Nephron progenitor cell (in vitro differentiated cells): ENCODE measurements around the gene NUP85.

Experiments
- DNase-seq: peaks from one replicate; pipeline ENCODE4 v3.0.0; 2021
- H3K27ac Mint-ChIP-seq: 2 replicates; pipeline ENCODE4 v1.8.0; 2021; ENCODE audit warnings: mild to moderate bottlenecking, moderate library complexity, mixed read lengths
- H3K27me3 Mint-ChIP-seq: 2 replicates; pipeline ENCODE4 v1.8.0; 2021; ENCODE audit warnings: mild to moderate bottlenecking, low read depth, mixed read lengths; ENCODE audit not compliant: poor library complexity
- H3K36me3 Mint-ChIP-seq: 2 replicates; pipeline ENCODE4 v1.8.0; 2021; ENCODE audit warnings: low read depth, mixed read lengths
- H3K4me1 Mint-ChIP-seq: 2 replicates; pipeline ENCODE4 v1.8.0; 2021; ENCODE audit warnings: mixed read lengths
- H3K4me3 Mint-ChIP-seq: 2 replicates; pipeline ENCODE4 v1.8.0; 2021; ENCODE audit warnings: mild to moderate bottlenecking, moderate library complexity, mixed read lengths
- H3K9me3 Mint-ChIP-seq: 2 replicates; pipeline ENCODE4 v1.8.0; 2021; ENCODE audit warnings: mild to moderate bottlenecking, moderate library complexity, mixed read lengths
- TF ChIP-seq, protein P1 (sequence below): fragments of 200-600 bp; sonication (generic); IDR thresholded peaks from 2 replicates; pipeline ENCODE4 v1.5.0; 2021; ENCODE audit warnings: antibody characterized with exemption

The NUP85 gene

DNA sequence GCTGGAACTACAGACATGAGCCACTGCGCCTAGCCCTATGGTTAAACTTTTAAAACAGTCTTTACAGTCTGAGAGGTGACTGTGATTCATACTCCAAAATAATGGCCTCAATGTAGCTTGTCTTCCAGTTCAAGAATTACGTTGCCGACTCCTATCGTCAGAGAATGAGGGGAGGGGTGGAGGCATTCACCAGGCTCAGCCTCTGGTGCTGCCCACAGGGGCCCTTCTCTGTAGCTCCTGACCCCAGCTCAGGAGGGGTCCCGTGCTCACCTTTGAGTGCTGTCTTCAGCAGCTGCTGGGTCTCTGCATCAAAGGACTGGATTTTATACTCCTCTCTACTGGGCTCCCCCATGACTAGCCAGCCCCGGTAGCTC lies 64.4 kb downstream of the NUP85 start:
- H3K4me3 Mint-ChIP-seq: peak overlapping the region; percentile 84
- no peak overlapping the region for H3K27ac Mint-ChIP-seq

DNA sequence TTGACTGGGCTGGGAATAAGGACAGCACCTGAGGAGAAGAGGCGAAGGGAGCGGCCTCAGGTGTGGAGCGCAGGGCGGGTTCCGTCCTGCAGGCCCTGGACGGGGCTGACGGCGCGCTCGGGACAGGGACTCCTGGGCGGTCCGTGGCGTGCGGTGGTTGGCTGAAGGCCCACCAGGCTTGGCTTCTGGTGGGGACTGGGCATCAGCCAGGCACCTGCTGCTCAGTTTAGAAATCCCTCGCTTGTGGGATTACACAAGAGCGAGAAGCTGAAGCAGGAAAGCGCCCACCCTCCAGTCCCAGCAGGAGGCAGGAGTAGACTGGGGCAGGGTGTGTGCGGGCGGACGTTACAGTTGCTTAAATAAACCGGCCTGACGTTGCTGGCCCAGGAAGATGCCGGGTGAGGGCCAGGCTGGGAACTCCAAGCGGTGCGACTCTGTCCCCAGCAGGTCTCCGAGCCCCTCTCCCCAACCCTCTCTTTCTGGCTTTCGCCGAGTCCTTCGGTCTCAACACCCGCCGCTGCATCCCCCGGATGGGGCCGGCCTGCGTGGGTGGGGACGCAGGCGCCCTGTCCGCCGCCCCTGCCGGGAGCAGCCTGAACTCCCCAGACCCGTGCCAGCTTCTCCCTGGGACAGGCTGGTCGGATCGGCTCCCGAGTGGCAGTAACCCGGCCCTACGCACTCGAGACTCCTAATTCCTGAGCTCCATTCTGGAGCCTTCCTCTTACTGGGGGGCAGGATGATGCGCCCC lies 64.9 kb downstream of the NUP85 start:
- Mint-ChIP-seq H3K27ac (no peak overlapping the region), H3K27me3 (peaks cover 5% of the 10 kb centered on the region)
- DNase-seq: peak; percentile 67

More for the DNA sequence above, 64.4 kb downstream of the NUP85 start:
- Mint-ChIP-seq H3K36me3 (peaks cover 17% of the 10 kb centered on the region), H3K9me3 (no peaks in the 10 kb centered on the region), H3K27me3 (peaks cover 5% of the 10 kb centered on the region), H3K4me1 (peaks cover 24% of the 10 kb centered on the region)
- TF ChIP-seq, protein P1, sequence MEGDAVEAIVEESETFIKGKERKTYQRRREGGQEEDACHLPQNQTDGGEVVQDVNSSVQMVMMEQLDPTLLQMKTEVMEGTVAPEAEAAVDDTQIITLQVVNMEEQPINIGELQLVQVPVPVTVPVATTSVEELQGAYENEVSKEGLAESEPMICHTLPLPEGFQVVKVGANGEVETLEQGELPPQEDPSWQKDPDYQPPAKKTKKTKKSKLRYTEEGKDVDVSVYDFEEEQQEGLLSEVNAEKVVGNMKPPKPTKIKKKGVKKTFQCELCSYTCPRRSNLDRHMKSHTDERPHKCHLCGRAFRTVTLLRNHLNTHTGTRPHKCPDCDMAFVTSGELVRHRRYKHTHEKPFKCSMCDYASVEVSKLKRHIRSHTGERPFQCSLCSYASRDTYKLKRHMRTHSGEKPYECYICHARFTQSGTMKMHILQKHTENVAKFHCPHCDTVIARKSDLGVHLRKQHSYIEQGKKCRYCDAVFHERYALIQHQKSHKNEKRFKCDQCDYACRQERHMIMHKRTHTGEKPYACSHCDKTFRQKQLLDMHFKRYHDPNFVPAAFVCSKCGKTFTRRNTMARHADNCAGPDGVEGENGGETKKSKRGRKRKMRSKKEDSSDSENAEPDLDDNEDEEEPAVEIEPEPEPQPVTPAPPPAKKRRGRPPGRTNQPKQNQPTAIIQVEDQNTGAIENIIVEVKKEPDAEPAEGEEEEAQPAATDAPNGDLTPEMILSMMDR: no peak
- DNase-seq: no peak

DNA sequence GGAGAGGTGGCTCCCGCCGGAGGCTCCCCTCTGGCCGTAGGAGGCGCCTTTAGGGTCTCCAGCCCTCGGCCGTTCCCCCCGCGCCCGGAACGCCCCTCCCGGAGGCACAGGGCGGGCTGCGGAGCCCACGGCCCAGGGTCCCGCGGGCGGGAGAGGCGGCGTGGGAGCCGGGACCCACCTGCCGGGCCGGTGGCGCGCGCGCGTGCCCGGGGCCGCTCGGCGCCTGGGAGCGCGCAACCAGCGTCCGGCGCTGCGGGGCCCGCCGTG lies 65.4 kb downstream of the NUP85 start, which contains the start of gene MIF4GD:
Gene MIF4GD, minus strand, starts transcription at position 266 of the 267 bp plus-strand sequence. CDS start 1,036 bp downstream, outside the sequence.
- no peak within 1 kb of the TSS for H3K27ac Mint-ChIP-seq
- DNase-seq: no peak
- peaks cover 5% of the 10 kb centered on the region for H3K27me3 Mint-ChIP-seq
- peak within 1 kb of the TSS; percentile 84 for H3K4me3 Mint-ChIP-seq
- no peaks in the 10 kb centered on the region for H3K9me3 Mint-ChIP-seq
- H3K4me1 Mint-ChIP-seq: peaks cover 24% of the 10 kb centered on the region
- peaks cover 16% of the 10 kb centered on the region for H3K36me3 Mint-ChIP-seq
- TF ChIP-seq, protein P1: no peak

More for the DNA sequence above, 64.9 kb downstream of the NUP85 start:
- TF ChIP-seq, protein P1: no peak
- Mint-ChIP-seq H3K4me3 (peak overlapping the region; percentile 84), H3K36me3 (peaks cover 17% of the 10 kb centered on the region), H3K9me3 (no peaks in the 10 kb centered on the region), H3K4me1 (peaks cover 24% of the 10 kb centered on the region)

DNA sequence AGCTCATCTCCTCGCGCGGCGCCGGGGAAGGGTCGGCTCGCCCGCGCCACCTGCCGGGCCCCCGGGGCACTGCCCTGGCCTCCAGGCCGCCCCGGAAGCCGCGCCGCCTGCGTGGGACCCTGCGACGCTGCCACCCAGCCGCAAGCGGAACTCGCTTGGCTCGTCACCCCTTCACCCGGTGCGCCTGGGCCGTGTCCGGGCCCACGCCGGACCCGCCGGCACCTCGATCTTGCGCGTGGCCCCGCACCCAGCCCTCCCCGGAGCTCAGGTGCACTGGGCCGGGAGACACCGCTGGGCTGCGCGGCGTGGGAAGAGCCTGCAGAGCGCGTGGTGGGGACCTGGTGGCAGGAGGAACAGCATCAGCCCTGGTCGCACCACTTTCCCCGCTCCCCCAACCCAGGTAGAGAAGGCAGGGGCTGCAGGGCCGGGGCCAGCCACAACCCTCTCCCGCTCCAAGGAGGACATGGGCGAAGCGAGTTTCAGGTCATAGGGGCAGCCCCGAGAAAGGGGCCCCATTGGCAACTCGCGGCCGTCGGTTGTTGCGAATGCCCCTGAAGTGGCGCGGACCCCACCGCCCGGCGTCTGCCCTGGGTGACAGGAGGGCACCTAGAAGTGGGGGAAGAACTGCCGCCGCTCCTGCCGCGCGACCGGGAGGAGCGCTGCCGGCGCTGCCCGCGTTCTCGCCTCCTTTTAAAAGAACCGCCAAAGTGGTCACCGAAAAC lies 65.9 kb downstream of the NUP85 start:
- peaks cover 16% of the 10 kb centered on the region for H3K36me3 Mint-ChIP-seq
- H3K4me1 Mint-ChIP-seq: peaks cover 24% of the 10 kb centered on the region
- H3K27me3 Mint-ChIP-seq: peaks cover 5% of the 10 kb centered on the region
- H3K27ac Mint-ChIP-seq: no peak overlapping the region
- peak; percentile 87 for DNase-seq
- no peaks in the 10 kb centered on the region for H3K9me3 Mint-ChIP-seq
- H3K4me3 Mint-ChIP-seq: peak overlapping the region; percentile 81
- TF ChIP-seq, protein P1: peak; percentile 40

DNA sequence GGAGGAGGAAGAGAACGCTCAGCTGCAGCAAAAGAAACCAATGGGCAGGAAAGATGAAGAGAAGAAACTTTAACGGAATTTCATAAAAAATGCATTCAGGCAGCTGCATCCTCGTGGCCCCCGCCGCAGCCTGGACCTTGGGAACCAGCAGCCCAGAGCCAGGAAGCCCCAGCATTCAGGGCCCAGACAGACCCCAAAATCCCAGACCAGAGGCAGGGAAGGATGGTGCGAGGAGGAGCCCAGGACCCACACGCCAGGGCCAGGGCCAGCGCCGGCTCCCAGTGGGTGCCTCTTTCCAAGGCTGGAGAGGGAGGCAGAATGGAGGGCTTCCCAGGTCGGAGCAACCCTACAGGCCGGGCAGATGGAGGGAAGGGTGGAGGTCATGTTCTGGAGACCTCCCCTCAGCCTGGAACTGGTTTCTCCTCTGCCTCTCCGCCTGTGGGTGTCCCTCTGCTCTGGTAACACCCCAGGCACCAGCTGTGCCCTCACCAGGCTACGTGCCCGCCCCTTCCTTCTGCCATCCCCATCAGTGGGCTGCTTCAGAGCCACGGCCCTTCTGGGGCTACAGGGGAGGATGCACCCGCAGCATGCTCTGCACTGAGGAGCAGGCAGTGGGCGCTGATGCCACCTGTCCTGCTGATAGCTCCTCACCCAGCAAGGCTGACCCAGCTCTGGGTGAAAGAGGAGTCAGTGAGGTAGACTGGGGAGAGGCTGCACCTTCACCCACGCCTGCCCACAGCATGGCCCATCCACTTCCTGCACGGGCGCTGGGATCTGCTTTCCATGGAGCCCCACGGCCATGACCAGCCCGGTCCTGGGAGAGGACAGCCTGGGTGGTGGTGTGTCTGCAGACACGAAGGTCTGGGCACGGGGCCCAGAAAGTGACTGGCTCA lies 66.7 kb downstream of the NUP85 start:
- Mint-ChIP-seq H3K27me3 (peaks cover 5% of the 10 kb centered on the region), H3K9me3 (no peaks in the 10 kb centered on the region), H3K4me1 (peaks cover 24% of the 10 kb centered on the region), H3K4me3 (peak overlapping the region; percentile 81), H3K27ac (no peak overlapping the region), H3K36me3 (peaks cover 12% of the 10 kb centered on the region)
- DNase-seq: no peak
- TF ChIP-seq, protein P1: no peak
